GM19455 (cell line): Measurements from ENCODE around the gene TP73.
"Not testable (repeated sequence)": the region's sequence is repeated elsewhere in the genome, so short reads cannot be mapped to it uniquely, and the experiment has no call there.

ENCODE experiments used
- ATAC-seq: cut with Tn5 transposase; IDR thresholded peaks from one replicate; pipeline ENCODE4 v1.9.1; 2021; ENCODE audit not compliant: unreplicated experiment

The TP73 gene

DNA sequence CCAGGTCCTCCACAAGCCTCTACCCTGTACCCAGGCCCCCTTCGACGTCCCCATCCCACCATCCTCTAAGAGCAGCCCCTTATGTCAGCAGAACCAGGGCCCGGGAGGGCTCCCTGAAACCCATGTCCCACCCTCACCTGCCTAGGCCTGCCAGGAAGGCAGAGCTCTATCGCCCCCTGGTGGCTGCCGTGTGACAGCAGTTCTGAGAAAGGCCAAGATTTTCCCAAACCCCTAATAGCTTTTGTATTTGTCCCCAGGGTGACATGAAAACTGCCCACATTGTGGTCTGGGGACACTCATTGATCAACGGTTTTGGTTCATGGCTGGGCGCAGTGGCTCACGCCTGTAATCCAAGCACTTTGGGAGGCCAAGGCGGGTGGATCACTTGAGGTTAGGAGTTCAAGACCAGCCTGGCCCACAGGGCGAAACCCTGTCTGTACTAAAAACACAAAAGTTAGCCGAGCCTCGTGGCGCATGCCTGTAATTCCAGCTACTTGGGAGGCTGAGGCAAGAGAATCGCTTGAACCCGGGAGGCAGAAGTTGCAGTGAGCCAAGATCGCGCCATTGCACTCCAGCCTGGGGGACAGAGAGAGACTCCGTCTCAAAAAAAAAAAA, 72.2 kb downstream of the TP73 start:
- not testable (repeated sequence) for ATAC-seq

DNA sequence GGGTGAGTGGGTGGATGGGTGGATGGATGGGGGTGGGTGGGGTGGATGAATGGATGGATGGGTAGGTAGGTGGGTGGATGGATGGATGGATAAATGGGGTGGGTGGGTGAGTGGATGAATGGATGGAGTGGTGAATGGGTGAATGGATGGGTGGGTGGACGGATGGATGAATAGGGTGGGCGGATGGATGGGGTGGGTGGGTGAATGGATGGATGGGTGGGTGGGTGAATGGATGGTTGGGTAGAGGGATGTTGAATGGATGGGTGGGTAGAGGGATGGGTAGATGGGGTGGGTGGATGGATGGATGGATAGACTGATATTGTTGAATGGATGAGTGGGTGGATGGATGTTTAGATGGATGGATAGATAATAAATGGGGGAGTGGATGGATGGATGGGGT, 73.0 kb downstream of the TP73 start:
- no peak for ATAC-seq

DNA sequence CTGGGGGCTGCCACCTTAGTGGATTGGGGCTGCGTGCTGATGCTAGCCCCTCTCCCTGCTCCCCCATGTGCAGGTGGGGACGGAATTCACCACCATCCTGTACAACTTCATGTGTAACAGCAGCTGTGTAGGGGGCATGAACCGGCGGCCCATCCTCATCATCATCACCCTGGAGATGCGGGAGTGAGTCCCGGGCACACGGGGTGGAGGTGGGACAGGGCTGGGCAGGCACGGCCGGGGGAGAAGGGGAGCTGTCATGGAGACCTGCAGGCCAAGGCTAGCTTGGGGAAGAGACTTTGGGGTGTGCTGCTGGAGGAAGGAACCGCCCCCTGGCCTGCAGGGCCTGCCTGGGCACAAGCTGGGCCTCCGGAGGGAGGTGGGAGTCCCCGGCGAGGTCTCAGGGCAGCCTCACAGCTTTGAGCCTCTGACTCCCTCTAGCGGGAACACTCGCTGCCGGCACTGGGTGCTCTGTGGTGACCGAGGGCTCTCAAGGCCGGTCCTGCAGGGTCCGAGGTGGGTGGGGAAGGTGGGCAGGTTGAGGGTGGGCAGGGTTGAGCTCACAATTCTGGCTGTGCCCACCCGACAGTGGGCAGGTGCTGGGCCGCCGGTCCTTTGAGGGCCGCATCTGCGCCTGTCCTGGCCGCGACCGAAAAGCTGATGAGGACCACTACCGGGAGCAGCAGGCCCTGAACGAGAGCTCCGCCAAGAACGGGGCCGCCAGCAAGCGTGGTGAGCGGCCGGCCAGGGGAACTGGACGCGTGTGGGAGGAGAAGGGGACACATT, 74.9 kb downstream of the TP73 start:
- no peak for ATAC-seq

DNA sequence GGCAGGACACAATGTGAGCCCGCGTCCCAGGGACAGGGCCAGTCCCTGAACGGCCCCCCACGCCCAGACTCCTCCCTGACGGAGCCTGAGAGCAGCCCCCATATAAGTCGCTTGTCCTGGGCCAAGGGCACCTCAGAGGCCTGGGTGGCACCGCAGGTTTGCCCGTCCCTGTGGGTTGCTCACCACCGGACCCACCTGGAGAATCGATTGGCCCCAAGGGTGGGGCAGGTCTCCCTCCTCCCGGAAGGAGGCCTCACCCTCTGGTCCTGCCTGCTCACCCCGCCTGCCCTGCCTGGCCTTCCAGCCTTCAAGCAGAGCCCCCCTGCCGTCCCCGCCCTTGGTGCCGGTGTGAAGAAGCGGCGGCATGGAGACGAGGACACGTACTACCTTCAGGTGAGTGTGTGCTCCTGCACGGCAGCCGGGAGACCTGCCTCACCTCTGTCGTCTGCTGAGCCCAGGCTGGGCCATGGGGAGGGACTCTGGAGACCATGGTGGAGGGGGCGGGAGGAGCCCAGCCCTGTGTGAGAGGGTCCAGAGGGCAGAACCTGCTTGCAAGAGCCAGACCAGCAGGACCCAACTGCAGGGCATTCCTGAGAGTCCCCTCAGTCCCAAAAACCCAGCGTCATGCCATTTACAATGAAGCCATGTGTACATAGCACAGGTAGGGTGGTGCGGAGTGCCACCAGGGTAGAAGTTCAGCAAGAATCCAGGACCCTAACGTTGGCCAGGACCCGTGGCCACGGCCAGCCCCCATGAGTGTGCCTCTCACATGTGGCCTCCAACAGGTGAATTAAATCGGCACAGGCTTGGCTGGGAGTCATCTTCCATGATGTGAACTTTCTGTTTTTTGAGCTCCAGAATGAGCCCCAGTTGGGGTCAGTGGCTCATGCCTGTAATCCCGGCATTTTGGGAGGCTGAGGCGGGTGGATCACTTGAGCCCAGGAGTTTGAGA, 75.8 kb downstream of the TP73 start:
- ATAC-seq = no peak

DNA sequence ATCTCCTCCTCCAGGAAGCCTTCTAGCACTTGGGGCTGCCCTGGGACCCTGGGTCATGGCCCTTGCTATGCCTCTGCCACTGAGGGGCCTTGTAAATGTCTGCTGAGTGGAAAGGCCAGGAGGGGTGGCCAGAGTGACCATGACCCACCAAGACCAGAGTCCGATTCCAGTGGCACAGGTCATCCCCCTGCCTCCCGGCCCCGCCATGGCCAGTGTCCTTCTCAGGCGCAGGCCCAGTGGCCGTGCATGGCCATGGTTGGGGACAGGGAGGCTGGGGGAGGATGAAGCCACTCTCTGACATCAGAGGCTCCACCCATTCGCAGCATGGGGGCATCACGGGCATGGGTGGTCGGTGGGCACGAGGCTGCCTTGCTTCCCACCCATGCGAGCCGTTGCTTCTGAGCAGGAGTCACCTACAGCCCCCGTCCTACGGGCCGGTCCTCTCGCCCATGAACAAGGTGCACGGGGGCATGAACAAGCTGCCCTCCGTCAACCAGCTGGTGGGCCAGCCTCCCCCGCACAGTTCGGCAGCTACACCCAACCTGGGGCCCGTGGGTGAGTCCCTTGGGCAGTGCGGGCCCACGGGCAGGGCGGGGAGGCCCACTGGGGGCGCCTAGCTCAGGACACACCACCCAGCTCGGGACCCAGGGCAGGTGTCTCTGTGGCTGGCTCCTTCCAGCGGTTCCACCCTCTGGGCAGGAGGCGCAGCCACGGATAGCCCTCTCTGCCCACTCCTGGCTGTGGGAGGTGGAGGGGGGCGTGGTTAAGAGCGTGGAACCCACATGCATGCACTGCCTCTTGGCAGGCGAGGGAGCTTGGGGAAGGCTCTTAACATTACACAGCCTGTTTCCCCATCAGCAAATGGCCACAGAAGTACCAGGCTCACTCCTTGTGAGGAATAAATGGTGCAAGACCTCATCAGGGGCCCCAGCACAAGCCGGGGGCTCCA, 77.6 kb downstream of the TP73 start:
- ATAC-seq = no peak

DNA sequence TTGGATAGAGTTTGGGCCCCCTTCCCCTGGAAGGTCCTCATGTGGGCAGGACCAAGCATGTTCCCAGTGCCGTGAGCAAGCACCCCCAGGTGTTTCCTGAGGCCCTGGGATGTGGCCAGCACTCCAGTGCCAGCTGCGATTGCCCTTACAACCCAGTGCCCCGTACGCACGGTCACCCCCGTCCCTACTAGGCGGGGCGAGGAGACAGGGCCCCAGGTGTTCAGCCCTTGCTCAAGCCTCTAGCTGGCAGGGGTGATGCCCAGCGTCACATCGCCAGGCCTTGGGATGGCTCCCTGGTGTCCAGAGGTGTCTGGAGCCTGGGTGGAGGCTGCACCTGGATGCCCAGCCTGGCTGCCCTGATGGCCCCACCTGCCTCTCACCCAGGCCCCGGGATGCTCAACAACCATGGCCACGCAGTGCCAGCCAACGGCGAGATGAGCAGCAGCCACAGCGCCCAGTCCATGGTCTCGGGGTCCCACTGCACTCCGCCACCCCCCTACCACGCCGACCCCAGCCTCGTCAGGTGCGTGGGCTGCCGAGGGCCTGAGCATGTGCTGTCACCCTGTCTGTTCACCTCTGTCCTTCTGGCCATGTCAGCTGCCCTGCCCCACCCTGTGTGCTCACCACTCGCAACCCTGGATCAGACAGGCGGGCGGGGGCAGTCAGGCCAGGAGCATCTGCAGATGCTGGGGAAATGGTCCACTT, 78.4 kb downstream of the TP73 start:
- ATAC-seq = no peak

DNA sequence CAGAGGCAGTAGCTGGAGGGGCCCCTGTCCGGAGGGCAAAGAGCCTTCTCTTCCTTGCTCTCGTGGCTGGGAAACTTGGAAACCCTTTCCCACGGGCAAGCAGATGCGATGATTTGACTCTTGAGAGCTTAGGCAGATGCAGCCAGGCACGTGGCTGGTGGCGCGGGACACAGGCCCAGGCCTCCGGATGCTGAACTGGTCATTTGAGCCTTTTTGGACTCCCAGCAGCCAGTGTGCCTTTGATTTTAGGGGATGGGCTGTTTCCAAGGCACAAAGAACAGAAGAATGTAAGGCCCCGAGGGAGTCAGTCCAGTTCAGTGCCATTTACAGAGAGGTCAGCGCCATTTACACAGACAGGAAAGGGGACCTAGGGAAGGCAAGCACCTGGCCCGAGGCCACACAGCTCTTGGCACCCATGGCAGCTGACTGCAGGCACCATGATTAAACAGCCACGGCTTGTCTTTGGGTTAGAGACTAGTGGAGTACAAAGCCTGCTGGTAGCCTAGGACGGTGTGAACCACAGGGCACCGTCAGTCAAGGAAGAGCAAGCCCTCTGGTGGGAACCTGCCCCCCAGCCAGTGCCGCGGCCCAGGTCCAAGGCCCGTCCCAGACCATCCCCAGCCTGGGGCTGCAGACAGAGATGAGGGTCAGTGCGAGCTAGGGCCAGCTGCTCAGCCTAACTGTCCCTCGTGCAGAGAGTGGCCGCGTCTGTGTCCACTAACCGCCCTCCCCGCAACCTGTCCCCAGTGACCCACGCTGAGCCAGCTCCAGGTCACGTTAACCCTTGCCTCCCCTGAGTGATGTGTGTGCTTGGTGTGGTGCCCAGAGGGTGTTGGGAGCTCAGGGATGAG, 79.5 kb downstream of the TP73 start:
- no peak for ATAC-seq

DNA sequence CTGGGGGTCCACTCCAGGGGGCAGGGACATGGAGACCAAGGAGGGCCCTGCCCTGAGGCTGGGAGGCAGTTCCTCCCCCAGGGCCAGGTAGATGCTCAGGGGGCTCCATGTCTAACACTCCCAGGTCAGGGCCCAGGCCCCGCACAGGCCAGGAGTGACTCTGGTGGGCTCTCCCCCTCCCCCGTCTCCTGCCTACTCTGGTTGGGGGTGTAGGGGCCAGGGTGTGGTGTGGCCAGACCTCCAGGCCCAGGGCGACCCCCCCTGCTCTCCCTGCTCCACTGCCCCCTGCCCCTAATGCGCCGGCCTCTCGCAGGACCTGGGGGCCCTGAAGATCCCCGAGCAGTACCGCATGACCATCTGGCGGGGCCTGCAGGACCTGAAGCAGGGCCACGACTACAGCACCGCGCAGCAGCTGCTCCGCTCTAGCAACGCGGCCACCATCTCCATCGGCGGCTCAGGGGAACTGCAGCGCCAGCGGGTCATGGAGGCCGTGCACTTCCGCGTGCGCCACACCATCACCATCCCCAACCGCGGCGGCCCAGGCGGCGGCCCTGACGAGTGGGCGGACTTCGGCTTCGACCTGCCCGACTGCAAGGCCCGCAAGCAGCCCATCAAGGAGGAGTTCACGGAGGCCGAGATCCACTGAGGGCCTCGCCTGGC, 80.2 kb downstream of the TP73 start:
- ATAC-seq = no peak

DNA sequence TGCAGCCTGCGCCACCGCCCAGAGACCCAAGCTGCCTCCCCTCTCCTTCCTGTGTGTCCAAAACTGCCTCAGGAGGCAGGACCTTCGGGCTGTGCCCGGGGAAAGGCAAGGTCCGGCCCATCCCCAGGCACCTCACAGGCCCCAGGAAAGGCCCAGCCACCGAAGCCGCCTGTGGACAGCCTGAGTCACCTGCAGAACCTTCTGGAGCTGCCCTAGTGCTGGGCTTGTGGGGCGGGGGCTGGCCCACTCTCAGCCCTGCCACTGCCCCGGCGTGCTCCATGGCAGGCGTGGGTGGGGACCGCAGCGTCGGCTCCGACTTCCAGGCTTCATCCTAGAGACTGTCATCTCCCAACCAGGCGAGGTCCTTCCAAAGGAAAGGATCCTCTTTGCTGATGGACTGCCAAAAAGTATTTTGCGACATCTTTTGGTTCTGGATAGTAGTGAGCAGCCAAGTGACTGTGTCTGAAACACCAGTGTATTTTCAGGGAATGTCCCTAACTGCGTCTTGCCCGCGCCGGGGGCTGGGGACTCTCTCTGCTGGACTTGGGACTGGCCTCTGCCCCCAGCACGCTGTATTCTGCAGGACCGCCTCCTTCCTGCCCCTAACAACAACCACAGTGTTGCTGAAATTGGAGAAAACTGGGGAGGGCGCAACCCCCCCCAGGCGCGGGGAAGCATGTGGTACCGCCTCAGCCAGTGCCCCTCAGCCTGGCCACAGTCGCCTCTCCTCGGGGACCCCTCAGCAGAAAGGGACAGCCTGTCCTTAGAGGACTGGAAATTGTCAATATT, 81.0 kb downstream of the TP73 start:
- no peak for ATAC-seq

DNA sequence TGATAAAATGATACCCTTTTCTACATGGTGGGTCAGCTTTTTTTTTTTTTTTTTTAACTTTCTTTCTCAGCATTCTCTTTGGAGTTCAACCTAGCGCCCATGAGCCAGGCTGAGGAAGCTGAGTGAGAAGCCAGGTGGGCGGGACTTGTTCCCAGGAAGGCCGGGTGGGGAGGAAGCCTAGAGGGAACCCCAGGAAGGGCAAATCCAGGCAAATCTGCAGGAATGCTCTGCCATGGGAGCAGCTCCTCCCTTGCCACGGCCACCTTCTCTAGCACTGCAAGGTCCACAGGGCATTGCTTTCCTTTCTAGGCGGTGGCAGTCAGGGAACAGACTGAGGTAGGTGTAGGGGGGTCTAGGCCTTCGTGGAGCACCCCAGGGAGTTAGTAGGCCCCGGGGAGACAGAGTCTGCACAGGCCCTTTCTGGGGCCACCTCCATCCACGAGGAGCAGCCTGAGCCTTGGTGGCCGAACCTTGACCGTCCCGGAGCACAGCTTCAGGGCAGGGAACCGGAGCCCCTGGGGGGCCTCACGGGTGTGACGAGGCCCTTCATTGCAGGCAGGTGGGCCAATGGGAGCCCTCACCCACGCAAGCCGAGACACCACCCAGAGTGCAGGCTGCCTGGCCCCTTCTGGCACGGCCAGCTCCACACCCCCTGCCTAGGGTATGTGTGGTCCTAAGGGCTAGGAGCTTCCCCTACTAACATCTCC, 81.7 kb downstream of the TP73 start:
- no peak for ATAC-seq

DNA sequence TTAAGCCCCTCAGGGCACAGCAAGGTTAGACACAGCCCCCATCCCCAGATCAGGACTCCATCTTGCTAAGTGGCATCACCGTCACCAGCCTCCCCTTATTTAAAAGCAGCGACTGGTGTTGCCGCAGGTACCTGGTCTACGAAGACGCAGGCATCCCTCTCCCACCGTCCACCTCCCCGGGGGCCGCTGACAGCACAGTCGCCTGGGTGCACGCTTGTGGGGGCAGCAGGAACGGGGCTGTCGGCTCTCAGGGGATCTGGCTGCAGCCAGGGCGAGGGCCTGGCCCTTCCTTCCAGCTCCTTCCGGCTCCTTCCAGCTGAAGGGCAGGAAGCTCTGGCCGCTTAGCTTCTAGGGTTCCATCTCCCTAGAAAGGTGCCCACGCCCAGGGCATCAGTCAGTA, 82.3 kb downstream of the TP73 start:
- no peak for ATAC-seq

DNA sequence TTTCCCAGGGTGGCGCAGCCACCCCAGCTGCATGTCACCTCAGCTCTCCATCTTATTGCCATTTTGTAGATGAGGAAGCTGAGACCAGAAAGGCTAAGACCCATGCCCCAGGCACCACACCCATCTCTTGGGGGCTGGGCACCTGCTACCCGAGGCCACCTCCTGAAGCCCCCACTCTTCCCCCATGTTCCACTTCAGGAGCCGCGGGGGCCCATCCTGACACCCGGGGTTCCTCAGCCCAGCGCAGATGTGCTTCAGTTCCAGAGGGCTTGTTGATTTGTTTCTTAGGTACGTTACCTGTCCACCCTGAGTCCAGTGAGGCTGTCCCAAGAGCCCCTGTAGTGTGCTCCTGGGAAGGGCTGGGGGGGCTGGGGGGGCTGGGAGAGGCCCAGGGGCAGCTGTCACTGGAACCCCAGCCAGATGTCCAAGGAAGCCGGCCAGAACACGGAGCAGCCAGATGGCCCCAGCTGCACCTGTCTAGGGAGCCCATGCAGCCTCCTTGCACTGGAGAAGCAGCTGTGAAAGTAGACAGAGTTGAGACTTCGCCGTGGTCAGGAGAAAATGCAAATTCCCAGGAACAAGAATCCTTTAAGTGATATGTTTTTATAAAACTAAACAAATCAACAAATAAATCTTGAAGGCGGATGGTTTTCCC, 82.8 kb downstream of the TP73 start:
- ATAC-seq = no peak

DNA sequence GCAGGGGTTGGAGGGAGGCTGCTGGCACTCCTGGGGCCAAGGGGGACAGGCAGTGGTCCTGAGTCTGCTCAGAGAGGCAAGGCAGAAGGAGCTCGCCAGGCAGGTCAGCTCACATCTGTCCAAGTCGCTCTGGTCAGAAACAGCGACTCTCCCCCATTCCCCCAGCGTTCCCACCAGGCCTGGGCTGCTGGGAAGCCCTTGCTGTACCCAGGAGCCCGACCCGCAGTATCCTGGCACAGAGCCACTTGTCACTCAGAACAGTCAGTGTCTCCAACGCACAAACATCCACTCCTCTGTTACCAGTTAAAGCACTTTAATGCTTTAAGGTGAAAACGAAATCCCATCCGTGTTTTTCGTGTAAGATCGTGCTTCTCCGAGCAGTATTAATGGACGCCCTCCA, 83.4 kb downstream of the TP73 start:
- ATAC-seq = no peak

DNA sequence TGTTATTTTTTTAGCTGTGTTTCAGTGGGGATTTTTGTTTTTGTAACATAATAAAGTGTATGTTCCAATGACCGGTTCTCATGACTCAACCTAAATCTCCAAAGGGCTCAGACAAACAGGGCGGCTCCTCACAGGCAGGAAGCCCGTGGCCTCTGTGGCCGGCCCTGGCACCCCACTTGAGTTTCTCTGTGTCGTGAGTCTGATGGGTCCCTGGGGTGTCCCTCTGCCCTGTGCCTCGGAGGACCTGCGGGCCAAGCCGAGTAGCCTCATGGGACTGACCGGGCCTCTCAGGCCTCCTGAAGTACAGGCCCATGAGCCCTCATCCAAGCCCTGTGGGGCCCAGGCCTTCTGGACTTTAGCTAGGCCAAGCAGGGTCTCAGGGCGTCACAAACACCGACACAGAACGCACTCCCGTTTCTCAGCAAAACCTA, 83.8 kb downstream of the TP73 start:
- no peak for ATAC-seq

DNA sequence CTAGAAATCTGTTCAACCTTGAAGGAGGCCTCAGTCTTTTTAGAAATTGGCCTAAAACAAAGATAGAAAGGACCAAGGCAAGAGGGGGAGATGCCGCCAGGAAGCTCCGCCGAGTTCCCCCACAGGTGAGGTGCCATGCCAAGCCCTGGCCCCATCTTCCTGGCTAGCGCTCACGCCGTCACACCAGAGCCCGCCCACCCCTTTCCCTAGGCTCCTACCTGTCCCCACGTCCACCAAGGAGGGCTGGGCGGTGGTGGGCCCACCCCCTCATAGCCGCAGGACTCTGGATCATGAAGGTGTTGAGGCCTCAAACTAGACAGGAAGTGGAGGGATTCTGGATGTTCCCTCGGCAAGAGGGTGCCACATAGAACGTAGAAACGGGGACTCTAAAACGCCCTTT, 84.4 kb downstream of the TP73 start:
- no peak for ATAC-seq

DNA sequence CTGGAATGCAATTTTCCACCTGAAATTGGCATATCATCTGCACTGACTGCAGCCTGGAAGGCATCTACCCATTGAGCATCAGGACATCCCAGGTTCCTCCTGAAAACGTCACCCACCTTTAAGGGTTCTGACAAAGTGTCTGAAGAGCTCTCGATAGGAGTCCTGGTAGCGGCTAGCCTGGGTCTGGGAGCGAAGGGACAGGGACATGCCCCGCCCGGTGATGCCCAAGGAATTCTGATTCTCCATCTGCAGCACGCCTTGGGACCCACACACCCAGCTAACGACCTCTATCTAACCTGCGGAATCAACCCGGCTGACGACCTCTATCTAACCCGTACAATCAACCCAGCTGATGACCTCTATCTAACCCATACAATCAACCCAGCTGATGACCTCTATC, 86.6 kb downstream of the TP73 start:
- ATAC-seq = no peak

DNA sequence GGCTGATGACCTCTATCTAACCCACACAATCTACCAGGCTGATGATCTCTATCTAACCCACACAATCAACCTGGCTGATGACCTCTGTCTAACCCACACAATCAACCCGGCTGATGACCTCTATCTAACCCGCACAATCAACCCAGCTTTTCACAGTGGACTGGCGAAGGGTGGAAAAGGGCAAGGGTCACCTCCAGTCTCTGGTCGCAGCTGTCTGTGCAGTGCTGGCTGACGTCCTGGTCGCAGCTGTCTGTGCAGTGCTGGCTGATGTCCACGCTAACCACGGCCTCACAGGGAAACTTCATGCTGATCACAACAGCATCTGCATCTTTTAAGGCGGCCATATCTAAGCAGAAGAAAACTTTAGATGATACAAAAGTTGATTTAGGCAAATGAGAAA, 87.7 kb downstream of the TP73 start:
- no peak for ATAC-seq
